Midbrain (tissue), 1 donor: ENCODE results near the gene RPUSD3.
"Not testable (repeated sequence)": the region's sequence is repeated elsewhere in the genome, so short reads cannot be mapped to it uniquely, and the experiment has no call there.

ENCODE experiments used
- DNase-seq: peaks from one replicate; lab custom pipeline; 2025; lab: John Stamatoyannopoulos, UW

Gene RPUSD3

GRCh38 chr3:9865125-9865637, 21.4 kb upstream of the RPUSD3 start:
- DNase-seq, result not testable (repeated sequence)

GRCh38 chr3:9864200-9864927, 20.6 kb upstream of the RPUSD3 start:
- peak; percentile 82 for DNase-seq

GRCh38 chr3:9863058-9863772, 19.4 kb upstream of the RPUSD3 start:
- DNase-seq, result no peak

GRCh38 chr3:9862391-9863057, 18.7 kb upstream of the RPUSD3 start:
- DNase-seq, result no peak

GRCh38 chr3:9861626-9862130, 17.9 kb upstream of the RPUSD3 start:
- no peak for DNase-seq

GRCh38 chr3:9861201-9861600, 17.4 kb upstream of the RPUSD3 start:
- no peak for DNase-seq

GRCh38 chr3:9859530-9860025, 15.8 kb upstream of the RPUSD3 start:
- DNase-seq, result no peak

- no peak for DNase-seq
These were observed 11.8 kb upstream of the RPUSD3 start for GRCh38 chr3:9855594-9855993.

GRCh38 chr3:9854291-9854940, 10.6 kb upstream of the RPUSD3 start:
- DNase-seq, result not testable (repeated sequence)

- DNase-seq, result no peak
These were observed 8.7 kb upstream of the RPUSD3 start for GRCh38 chr3:9852528-9852927.

- DNase-seq, result not testable (repeated sequence)
These were observed 8.1 kb upstream of the RPUSD3 start for GRCh38 chr3:9851926-9852325.

GRCh38 chr3:9851383-9851782, 7.6 kb upstream of the RPUSD3 start:
- DNase-seq, result not testable (repeated sequence)

- peak; percentile 37 for DNase-seq
These were observed 5.1 kb upstream of the RPUSD3 start for GRCh38 chr3:9848860-9849259.

- DNase-seq, result not testable (repeated sequence)
These were observed 4.1 kb upstream of the RPUSD3 start for GRCh38 chr3:9847870-9848269.

- no peak for DNase-seq
These were observed 3.2 kb upstream of the RPUSD3 start for GRCh38 chr3:9846931-9847488.

- no peak for DNase-seq
These were observed 2.4 kb upstream of the RPUSD3 start for GRCh38 chr3:9846231-9846630.

- no peak for DNase-seq
These were observed 2.8 kb downstream of the RPUSD3 start for GRCh38 chr3:9841015-9841414.

- DNase-seq, result no peak
These were observed 5.0 kb downstream of the RPUSD3 start for GRCh38 chr3:9838856-9839255.

- no peak for DNase-seq
These were observed 5.9 kb downstream of the RPUSD3 start for GRCh38 chr3:9837701-9838582.
